Measurements from ENCODE around the gene GSTP1.
A peak's percentile ranks its signal among the peaks of the same experiment; 100 is the strongest.
"Not testable (repeated sequence)": the region's sequence is repeated elsewhere in the genome, so short reads cannot be mapped to it uniquely, and the experiment has no call there.

Gene GSTP1

DNA sequence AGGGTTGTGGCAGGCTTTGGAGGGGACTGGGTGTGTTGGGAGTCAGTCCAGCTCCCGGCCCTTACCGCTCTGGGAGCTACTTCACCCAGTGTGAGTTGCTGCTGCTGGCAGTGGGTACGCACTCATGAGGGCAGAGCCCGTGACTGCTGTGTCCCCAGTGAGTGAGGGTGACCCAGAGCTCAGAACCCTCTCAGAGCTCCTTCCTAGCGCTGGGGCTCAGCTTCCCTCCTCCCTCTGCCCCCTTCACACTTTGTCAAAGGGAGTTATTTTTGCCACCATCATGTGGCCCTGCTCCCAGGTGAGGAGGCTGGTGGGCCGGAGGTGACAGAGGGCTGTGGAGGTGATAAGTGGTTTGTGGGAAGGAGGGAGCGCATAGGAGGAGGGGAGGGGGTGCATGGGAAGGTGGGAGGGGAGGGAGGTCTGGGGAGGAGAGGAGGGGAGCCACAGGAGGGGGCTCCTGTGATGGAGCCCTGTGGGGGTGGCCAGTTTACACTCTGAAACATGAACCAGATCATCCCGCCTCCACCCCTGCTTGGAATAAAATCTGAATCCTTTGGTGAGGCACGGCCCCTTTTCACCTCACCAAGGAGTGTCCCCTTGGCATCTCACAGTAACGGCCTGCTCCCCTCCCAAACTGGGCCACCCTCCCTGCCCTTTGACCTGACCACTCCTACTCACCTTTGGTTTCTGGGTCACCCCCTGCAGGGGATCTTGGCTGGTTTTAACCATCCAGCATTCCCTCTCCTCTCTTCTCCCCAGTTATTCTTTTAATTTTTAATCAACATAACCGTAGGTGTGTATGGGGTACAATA, 33.0 kb downstream of the GSTP1 start:
- no peak for DNase-seq

DNA sequence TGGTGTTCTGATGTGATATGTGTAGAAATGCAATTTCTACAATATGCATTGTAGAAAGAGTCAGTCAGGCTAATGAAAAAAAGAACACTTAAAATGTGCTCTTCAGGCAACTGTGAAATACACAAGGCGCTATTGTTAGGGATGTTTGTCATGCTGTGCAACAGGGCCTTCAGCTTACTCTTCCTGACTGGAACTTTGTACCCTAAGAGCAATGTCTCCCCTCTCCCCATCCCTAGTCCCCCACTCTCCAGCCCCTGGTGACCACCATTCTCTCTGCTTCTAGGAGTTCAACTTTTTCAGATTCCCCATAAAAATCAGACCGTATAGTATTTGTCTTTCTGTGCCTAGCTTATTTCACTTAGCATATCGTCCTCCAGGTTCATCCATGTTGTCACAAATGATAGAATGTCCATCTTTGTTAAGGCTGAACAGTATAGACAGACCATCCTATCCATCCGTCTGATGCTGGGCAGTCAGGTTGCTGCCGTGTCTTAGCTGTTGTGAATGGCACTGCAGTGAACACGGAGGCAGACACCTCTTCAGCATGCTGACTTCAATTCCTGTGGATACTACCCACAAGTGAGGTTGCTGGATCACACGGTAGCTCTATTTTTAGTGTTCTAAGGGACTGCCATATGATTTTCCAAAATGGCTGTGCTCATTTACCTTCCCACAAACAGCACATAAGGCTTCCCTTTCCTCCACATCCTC, 33.8 kb downstream of the GSTP1 start:
- DNase-seq: no peak

DNA sequence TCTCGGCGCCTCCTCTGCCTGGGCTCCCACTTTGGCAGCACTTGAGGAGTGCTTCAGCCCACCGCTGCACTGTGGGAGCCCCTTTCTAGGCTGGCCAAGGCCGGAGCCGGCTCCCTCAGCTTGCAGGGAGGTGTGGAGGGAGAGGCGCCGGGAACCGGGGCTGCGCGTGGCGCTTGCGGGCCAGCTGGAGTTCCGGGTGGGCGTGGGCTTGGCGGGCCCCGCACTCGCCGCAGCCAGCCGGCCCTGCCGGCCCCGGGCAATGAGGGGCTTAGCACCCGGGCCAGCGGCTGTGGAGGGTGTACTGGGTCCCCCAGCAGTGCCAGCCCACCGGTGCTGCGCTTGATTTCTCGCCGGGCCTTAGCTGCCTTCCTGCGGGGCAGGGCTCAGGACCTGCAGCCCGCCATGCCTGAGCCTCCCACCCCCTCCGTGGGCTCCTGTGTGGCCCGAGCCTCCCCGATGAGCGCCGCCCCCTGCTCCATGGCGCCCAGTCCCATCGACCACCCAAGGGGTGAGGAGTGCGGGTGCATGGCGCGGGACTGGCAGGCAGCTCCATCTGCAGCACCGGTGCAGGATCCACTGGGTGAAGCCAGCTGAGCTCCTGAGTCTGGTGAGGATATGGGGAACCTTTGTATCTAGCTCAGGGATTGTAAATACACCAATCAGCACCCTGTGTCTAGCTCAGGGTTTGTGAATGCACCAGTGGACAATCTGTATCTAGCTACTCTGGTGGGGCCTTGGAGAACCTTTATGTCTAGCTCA, 35.5 kb downstream of the GSTP1 start:
- DNase-seq: not testable (repeated sequence)

DNA sequence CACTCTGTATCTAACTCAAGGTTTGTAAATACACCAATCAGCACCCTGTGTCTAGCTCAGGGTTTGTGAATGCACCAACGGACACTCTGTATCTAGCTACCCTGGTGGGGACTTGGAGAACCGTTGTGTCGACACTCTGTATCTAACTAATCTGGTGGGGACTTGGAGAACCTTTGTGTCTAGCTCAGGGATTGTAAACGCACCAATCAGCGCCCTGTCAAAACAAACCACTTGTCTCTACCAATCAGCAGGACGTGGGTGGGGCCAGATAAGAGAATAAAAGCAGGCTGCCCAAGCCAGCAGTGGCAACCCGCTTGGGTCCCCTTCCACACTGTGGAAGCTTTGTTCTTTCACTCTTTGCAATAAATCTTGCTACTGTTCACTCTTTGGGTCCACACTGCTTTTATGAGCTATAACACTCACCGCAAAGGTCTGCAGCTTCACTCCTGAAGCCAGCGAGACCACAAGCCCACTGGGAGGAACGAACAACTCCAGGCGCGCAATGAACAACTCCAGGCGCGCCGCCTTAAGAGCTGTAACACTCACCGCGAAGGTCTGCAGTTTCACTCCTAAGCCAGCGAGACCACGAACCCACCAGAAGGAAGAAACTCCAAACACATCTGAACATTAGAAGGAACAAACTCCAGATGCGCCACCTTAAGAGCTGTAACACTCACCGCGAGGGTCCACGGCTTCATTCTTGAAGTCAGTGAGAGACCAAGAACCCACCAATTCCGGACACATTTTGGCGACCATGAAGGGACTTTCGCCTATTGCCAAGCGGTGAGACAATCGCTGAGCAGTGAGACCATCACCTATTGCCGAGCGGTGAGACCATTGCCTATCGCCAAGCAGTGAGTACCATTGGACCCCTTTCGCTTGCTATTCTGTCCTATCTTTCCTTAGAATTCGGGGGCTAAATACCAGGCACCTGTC, 36.3 kb downstream of the GSTP1 start:
- DNase-seq: not testable (repeated sequence)

DNA sequence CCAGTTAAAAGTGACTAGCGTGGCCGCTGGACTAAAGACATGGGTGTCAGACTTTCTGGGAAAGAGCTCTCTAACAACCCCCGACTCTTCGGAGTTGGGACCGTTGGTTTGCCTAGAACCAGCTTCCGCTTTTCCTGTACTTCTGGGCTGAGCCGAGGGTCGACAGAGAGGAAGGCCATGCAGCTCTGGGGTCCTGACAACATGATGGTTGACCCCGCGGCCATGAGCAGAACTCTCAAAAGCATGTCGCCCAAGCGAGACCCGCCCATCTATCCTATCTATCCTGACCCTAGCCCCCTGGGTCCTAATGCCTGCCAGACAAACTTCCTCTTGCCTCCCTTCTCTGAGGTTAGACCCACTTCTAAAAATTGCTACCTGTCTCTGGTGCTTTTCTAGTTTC, 37.0 kb downstream of the GSTP1 start:
- DNase-seq: not testable (repeated sequence)

DNA sequence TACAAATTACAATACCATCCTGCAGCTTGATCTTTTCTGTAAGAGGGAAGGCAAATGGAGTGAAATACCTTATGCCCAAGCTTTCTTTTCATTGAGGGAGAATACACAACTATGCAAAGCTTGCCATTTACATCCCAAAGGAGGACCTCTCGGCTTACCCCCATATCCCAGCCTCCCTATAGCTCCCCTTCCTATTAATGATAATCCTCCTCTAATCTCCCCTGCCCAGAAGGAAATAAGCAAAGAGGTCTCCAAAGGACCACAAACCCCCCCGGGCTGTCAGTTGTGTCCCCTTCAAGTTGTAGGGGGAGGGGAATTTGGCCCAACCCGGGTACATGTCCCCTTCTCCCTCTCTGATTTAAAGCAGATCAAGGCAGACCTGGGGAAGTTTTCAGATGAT, 38.3 kb downstream of the GSTP1 start:
- DNase-seq: not testable (repeated sequence)

DNA sequence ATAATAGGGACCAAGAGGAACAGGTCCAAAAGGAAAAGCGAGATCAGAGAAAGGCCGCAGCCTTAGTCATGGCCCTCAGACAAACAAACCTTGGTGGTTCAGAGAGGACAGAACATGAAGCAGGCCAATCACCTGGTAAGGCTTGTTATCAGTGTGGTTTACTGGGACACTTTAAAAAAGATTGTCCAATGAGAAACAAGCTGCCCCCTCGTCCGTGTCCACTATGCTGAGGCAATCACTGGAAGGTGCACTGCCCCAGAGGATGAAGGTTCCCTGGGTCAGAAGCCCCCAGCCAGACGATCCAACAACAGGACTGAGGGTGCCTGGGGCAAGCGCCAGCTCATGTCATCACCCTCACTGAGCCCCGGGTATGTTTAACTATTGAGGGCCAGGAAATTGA, 39.3 kb downstream of the GSTP1 start:
- not testable (repeated sequence) for DNase-seq

DNA sequence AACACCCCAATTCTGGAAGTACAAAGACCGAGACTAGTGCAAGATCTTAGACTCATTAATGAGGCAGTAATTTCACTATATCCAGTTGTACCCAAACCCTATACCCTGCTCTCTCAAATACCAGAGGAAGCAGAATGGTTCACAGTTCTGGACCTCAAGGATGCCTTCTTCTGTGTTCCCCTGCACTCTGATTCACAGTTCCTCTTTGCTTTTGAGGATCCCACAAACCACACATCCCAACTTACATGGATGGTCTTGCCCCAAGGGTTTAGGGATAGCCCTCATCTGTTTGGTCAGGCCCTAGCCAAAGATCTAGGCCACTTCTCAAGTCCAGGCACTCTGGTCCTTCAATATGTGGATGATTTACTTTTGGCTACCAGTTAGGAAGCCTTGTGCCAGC, 40.2 kb downstream of the GSTP1 start:
- not testable (repeated sequence) for DNase-seq

DNA sequence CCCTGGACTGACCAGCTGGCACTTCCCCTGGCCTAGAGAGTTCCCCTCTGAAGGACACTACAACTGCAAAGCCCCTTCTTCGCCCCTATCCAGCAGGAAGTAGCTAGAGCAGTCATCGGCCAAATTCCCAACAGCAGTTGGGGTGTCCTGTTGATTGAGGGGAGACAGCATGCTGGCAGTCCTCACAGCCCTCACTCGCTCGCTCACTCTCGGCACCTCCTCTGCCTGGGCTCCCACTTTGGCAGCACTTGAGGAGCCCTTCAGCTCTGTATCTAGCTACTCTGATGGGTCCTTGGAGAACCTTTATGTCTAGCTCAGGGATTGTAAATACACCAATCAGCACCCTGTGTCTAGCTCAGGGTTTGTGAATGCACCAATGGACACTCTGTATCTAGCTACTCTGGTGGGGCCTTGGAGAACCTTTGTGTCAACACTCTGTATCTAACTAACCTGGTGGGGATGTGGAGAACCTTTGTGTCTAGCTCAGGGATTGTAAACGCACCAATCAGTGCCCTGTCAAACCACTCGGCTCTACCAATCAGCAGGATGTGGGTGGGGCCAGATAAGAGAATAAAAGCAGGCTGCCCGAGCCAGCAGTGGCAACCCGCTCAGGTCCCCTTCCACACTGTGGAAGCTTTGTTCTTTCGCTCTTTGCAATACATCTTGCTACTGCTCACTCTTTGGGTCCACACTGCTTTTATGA, 42.7 kb downstream of the GSTP1 start:
- not testable (repeated sequence) for DNase-seq

DNA sequence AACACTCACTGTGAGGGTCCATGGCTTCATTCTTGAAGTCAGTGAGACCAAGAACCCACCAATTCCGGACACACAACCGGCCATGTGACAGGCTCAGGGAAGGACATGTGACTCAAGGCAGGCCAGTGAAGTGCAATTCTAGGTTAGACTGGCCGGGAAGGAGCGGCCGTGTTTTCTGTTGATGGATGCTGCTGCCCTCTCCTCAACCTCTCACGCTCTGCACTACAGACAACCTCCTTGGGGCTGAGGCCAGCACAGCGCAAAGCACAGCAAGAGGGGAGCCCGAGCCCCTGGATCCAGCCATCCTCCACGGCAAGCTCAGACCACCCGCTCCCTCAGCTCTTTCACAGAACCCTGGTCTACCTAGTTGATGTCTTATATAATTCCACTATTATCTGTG, 43.4 kb downstream of the GSTP1 start:
- no peak for DNase-seq

DNA sequence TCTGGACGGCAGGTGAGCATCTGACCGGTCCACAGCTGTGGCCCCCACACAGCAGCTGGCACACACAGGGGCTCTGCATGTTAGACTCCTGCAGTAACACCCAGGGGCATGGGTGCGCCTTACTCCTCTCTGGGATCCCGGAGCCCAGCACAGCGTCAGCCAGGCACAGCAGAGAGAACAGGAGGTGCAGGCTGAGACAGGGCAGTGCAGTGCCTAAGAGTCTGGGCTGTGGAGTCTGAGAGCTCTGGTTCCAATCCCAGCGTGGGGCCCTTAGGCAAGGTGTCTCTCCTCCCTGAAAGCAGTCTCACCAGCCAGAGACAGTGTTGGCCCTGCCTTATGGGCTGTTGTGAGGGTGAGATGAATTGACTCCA, 43.8 kb downstream of the GSTP1 start:
- DNase-seq: no peak

DNA sequence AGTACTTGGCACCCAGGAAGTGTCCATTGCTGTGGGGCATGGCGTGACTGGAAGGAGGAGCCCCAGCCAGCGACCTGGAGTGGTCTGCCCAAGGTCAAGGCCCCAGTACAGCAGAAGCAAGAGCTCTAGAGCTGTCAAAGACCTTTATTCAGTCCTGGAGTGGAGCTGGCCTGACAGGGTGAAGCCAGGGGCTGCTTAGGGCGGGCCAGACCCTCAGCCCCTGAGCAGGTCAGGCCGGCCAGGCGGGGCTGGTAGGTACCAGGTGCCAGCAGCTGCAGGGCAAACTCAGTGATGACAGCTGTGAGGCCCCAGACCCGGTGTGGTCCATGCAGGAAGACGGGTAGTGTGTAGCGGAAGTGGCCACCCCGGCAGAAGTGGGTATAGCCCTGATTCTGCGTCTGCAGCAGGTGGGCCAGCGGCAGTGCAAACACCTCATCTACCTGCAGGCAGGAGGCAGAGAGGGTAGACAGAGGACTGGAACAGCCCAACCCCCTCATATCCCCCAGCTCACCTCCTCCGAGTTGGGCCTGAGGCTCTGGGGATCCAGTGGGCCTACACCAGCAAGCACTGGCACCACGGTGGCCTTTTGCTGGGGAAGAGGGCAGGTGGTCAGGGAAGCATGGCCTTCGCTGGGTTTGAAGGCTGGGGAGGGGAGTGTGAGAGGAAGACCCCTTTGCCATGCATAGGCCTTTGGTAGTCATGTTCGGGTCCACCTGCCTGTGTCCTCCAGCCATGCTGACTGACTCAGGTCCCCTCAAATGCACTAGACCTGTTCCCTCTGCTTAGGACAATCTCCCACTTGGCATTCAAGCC, 44.4 kb downstream of the GSTP1 start:
- no peak for DNase-seq

DNA sequence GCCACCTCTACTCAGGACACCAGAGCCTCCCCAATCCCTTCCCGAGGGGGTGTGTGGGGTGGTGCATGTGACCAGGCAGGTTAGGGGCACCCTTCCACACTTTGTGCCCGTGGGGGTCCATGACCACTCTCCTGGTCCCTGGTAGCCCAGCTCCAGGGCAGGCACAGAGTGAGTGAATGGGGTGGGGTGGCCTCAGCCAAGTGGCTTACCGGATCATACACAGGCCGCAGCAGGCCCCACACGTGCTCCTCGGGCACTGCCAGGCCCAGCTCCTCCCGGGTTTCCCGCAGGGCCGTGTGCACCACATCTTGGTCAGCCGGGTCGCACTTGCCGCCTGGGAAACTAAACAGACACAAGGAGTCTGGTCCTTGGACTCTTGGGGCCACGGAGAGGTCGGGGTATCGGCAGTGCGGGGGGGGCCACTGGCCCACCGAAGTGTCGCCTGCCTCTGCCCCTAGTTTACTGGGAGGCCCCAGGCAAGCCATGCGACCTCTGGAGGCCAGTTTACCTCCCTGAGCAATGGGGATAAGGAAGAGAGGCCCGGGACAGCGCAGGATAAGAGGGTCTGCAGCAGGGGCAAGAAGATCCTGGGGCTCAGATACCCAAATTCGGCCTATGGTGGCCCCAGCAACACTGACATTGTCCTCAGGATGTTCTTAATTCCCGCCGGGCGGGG, 45.2 kb downstream of the GSTP1 start:
- no peak for DNase-seq

DNA sequence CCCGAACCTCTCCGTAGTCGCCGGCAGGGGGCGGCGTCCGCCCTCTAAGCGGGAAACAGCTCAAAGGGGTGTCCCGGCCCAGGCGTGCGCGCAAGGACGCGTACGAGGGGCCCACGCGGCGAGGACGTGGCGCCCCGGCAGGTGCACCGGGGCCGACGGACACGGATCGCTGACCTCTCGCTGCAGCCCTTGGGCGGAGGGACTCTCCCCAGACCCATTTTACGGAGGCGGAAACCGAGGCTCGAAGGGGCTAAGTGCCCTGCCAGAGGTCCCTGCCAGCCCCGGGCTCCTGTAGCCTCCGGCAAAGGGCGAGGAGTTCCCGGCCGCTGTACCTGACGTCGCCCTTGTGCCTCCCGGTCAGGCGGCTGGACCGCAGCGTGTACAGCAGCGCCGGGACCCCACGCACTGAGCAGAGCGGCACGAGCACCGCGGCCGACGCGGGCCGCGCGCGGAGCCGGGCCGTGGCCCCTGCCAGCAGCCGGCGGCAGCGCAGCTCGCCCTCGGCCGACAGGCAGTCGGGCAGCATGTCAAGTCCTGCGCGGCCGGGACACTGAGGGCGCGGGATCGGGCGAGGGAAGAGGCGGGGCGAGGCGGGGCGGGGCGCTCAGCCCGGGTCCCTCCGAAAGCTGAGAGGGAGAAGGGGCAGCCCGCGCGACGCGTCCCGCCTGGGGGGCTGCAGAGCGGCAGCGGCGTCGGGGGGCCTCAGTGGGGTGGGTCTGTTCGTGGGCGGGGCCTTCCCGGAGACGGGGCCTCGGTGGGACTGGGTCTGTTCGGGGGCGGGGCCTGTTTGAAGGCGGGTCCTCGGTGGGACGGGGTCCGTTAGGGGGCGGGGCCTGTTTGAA, 46.0 kb downstream of the GSTP1 start, which contains the start of gene NUDT8:
Gene NUDT8 (minus strand): TSS at position 552 of the 842 bp plus-strand sequence. CDS start 26 bp downstream, at position 526.
- peak; percentile 80 for DNase-seq

DNA sequence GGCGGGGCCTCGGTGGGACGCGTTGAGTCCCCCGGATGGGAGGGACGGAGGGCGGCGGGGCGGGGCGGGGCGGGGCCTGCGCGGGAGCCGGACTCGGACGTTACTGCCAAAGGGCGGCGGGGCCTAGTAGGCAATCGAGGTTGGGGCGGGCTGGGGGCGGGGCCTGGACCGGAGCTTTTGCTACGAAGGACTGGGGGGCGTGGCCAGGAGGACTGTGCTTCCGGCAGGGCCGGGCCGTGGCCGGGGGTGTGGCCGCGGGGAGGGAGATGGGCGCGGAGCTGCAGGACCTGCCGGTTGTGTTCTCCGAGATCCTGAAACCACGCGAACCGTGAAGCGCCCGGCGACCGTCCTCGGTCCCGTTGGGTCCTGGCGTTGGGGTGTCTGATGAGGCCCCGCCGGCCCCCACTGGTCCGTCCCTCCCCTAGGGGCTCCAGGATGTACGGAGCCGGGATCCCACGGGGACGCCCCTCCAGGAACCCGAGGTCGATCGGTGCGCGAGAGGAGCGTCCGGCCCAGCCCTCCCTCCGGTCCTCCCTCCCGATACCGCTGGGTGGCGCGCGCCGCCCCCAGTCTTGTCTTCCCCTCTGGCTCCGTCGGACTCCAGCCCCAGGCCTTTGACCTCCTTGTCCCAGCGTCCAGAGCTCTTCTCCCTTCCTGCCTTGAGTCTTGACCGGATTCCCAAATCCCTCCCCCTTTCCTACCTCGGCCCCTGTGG, 46.8 kb downstream of the GSTP1 start:
- peak; percentile 98 for DNase-seq

DNA sequence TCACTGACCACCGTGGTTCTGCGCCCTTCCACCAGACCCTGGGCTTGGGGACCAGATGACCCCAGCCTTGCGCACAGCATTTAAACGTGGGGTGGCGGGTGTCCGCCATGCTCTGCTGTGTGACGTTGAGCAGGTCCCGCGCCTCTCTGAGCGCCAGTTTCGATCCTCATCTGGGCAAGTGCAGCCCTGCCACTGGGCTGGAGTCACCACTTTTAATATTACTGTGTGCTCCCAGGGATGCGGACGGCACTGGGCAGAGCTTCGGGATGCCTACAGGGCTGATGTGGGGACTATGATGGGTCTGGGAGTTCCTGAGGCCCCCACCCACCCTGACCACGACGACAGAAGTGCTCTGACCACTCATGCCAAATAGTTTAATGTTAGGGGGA, 47.3 kb downstream of the GSTP1 start:
- no peak for DNase-seq

DNA sequence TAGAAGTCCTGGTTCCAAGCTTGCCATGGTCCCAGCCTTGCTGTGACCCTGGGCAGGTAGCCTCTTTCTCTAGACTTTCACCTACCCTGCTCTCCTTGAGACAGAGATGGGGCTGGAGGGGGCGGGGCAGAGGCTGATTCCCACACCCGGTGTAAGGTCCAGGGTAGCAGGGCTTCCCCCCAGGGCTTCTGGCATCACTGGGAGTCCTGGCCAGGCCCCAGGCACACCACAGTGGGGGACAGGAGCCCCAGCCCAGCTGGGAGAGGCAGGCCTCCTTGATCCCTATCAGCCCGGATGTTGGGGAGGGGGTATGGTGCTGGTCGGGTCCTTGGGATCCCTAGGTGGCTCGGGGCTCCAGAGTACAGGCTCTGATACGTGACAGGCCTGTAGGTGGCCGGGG, 47.8 kb downstream of the GSTP1 start:
- no peak for DNase-seq

DNA sequence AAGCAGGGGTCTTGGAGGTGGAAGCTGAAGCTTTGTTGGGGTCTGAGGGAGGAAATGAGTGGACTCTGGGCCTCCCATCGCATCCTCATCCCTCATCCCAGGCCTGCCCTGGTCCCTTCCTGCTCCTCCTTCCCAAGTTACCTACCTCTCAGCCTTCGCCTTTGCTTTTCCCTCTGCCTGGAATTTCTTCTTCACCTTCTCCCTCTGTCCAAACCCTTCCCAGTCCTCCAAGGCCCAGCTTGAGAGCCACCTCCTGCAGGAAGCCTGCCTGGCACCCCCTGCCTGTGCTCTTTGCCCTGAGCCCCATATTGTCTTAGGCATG, 48.2 kb downstream of the GSTP1 start:
- no peak for DNase-seq

Measured in EL (cell line).